Measurements from ENCODE around the gene POLE. TPM values are rescaled to one million over a fixed set of nuclear protein-coding genes. Genes with fewer than 3 reads are reported as not detected.
A peak's percentile ranks its signal among the peaks of the same experiment; 100 is the strongest.

Gene POLE
- total RNA-seq, 1 donor from 2014 or later: 32.1 TPM

- DNase-seq: no peak
Observed at GRCh38 chr12:132629330-132629729, 57.8 kb downstream of the POLE start.

GRCh38 chr12:132625731-132626430, 61.3 kb downstream of the POLE start:
- DNase-seq: no peak

- DNase-seq: no peak
Observed at GRCh38 chr12:132624910-132625630, 62.1 kb downstream of the POLE start.

GRCh38 chr12:132624186-132624855, 62.8 kb downstream of the POLE start:
- no peak for DNase-seq

GRCh38 chr12:132623072-132623869, 63.9 kb downstream of the POLE start:
- DNase-seq: no peak

- DNase-seq: peak; percentile 82
Observed at GRCh38 chr12:132622437-132623071, 64.6 kb downstream of the POLE start.

GRCh38 chr12:132621657-132622435, 65.3 kb downstream of the POLE start:
- no peak for DNase-seq

- no peak for DNase-seq
Observed at GRCh38 chr12:132620899-132621656, 66.1 kb downstream of the POLE start.

- no peak for DNase-seq
Observed at GRCh38 chr12:132620113-132620898, 66.8 kb downstream of the POLE start.

- DNase-seq: no peak
Observed at GRCh38 chr12:132619386-132620112, 67.6 kb downstream of the POLE start.

GRCh38 chr12:132619071-132619385, 68.1 kb downstream of the POLE start:
- DNase-seq: no peak

- DNase-seq: no peak
Observed at GRCh38 chr12:132618683-132619043, 68.5 kb downstream of the POLE start, which contains the start of gene P2RX2. P2RX2 (plus strand) TSS chr12:132618776; CDS start chr12:132618817, 41 bp downstream.

- DNase-seq: no peak
Observed at GRCh38 chr12:132617822-132618682, 69.1 kb downstream of the POLE start.

- no peak for DNase-seq
Observed at GRCh38 chr12:132617135-132617701, 69.9 kb downstream of the POLE start.

- no peak for DNase-seq
Observed at GRCh38 chr12:132615579-132616038, 71.5 kb downstream of the POLE start.

- DNase-seq: peak; percentile 93
Observed at GRCh38 chr12:132614861-132615578, 72.1 kb downstream of the POLE start.

- no peak for DNase-seq
Observed at GRCh38 chr12:132614029-132614428, 73.1 kb downstream of the POLE start.
